HL-60 (cell line): Measurements from ENCODE around the gene FTO.

Experiments
- CTCF ChIP-seq: IDR thresholded peaks from one replicate; pipeline ENCODE4 v1.5.1; 2011; ENCODE audit warnings: low read length, control low read depth, inconsistent platforms; ENCODE audit not compliant: insufficient read depth
- REST ChIP-seq: IDR thresholded peaks from 2 replicates; pipeline ENCODE4 v1.6.1; 2012; ENCODE audit warnings: low read depth; ENCODE audit not compliant: insufficient replicate concordance

DNA sequence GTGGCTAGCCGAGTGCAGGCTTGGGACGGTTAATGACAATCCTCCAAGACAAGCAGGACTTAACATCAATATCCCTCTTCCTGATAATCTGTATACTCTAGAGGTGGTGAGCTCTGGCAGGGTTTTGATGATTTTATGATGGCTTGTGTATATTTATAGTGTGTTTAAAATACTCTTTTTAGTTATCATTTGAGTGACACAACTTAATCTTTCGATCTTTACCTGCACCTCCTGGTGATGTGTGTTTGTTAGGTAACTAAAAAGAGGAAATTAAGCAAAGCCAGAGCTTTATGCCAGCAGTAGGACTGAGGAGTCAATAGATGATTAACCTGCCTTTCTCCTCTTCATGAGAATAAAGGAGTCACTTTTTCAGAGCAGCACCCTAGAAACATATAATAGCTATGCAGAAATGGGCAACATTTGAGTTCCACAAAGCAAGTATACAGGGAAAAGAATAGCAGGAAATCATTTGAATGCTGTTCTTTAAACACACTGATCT lies 372.1 kb downstream of the FTO start:
- TF ChIP-seq CTCF (no peak), REST (no peak)
